ENCODE measurements around the gene CRYGN.

GRCh38 chr7:151453326-151453791, 13.4 kb upstream of the CRYGN start:
- TF ChIP-seq POLR2AphosphoS5 (IDR thresholded peaks at IDR 0.05; ENCODE audit: low read depth, low read length) (no peak), TAF1 (IDR thresholded peaks at IDR 0.05; ENCODE audit: borderline replicate concordance, insufficient read depth, low read length) (no peak), REST (IDR thresholded peaks at IDR 0.05; ENCODE audit: insufficient read depth in 1 of 2, low read depth in 2 of 2, low read length in 2 of 2) (no peak), SIN3A (IDR thresholded peaks at IDR 0.05; ENCODE audit: borderline replicate concordance, insufficient read depth, low read length) (no peak)
